Measurements from ENCODE around the gene CR1. TPM values are rescaled to one million over a fixed set of nuclear protein-coding genes. Genes with fewer than 3 reads are reported as not detected.
A peak's percentile ranks its signal among the peaks of the same experiment; 100 is the strongest.
"Not testable (repeated sequence)": the region's sequence is repeated elsewhere in the genome, so short reads cannot be mapped to it uniquely, and the experiment has no call there.

CR1 gene
- 31.2 TPM for total RNA-seq
- long read RNA-seq, partial matches to known transcripts, result 1 of 5 reads
- long read RNA-seq, other reads (novel, unspliced or antisense), result 4 of 5 reads

- DNase-seq (ENCODE audit: low spot score), result no peak
Measured at GRCh38 chr1:207495801-207496792, at the start of gene CR1. Gene CR1, plus strand, starts transcription at chr1:207496157. Its CDS starts 111 bp downstream, at chr1:207496268.

GRCh38 chr1:207453710-207454045 lies 42.3 kb upstream of the CR1 start:
- no peak for DNase-seq (ENCODE audit: low spot score)

GRCh38 chr1:207454046-207454964 lies 41.7 kb upstream of the CR1 start, which contains the start of gene CR2:
Gene CR2, plus strand, starts transcription at chr1:207454328. Its CDS starts 91 bp downstream, at chr1:207454419.
- DNase-seq (ENCODE audit: low spot score), result peak; percentile 88

- DNase-seq (ENCODE audit: low spot score), result no peak
Measured at GRCh38 chr1:207455183-207455754, 40.7 kb upstream of the CR1 start.

DNA sequence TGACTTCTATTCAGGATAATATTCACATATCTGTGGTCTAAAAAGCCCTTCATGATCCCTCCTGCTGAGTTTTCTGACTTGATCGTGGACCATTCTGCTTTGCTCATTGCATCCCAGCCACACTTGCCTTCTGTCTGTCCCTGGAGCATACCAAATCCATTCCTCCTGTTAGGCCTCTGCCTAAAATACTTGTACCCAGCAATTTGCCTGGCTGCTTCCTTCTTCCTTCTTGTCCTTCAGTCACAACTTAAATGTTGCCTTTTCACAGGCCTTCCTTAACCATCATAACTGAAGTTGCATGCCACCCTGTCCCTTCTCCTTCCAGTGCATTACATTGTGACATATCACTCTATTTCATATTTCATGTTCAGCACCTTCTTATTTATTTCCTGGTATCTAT lies 37.5 kb upstream of the CR1 start:
- DNase-seq (ENCODE audit: low spot score), result no peak

GRCh38 chr1:207459008-207459407 lies 36.9 kb upstream of the CR1 start:
- DNase-seq (ENCODE audit: low spot score), result no peak

GRCh38 chr1:207461649-207462048 lies 34.3 kb upstream of the CR1 start:
- no peak for DNase-seq (ENCODE audit: low spot score)

GRCh38 chr1:207462535-207462934 lies 33.4 kb upstream of the CR1 start:
- DNase-seq (ENCODE audit: low spot score), result no peak

- no peak for DNase-seq (ENCODE audit: low spot score)
Measured at GRCh38 chr1:207463021-207463420, 32.9 kb upstream of the CR1 start.

DNA sequence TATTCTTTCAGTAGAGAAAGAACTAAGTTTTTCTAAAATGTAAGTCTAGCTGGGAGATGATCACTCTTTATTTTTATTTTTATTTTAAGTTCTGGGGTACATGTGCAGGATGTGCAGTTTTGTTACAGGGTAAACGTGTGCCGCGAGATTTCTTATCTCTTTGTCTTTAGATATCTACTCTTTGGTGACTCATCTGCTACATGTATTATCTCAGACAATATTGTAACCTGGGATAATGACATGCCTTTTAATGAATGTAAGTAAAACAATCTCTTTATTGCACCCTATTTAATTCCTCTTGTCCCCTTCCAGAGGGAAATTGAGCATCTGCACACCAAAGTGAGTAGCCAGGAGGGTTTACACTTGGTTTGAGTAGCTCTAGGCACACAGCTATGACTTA lies 32.4 kb upstream of the CR1 start:
- no peak for DNase-seq (ENCODE audit: low spot score)

GRCh38 chr1:207470927-207471326 lies 25.0 kb upstream of the CR1 start:
- DNase-seq (ENCODE audit: low spot score), result no peak

- no peak for DNase-seq (ENCODE audit: low spot score)
Measured at GRCh38 chr1:207474210-207474609, 21.7 kb upstream of the CR1 start.

DNA sequence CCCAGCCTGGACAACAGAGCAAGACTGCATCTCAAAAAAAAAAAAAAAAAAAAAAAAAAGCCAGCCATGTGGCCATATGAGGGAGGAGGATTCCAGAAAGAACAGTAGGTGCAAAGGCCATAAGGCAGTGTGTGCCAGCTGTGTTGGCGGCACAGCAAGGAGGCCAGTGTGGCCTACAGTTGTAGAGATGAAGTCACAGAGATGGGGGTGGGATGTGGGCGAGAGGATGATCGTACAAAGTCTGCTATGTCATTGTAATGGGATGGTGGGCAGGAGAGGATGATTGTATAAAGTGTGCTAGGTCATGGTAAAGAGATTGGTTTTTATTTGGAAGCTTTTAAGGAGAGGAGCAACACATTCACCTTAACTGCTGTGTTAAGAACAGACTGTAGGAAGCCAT lies 9.8 kb upstream of the CR1 start:
- DNase-seq (ENCODE audit: low spot score), result no peak

GRCh38 chr1:207487636-207488035 lies 8.3 kb upstream of the CR1 start:
- no peak for DNase-seq (ENCODE audit: low spot score)

DNA sequence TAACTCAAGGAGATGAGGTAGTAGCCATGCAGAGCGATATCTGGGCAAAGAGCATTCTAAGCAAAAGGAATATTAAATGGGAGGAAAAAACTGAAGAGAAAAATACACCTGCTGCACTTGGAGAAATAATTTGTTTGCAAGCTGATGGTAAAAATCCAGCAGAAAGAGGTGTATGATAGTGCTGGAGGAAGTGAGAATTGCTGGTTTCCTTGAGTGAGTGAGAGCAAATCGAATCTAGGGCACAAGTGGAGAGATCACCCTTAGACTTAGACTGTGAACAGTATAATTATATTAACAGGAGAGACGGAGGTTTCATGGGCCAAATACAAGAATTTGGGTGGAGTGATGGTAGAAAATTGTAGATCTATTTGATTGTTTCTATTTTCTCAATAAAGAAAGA lies 2.7 kb upstream of the CR1 start:
- DNase-seq (ENCODE audit: low spot score), result no peak

DNA sequence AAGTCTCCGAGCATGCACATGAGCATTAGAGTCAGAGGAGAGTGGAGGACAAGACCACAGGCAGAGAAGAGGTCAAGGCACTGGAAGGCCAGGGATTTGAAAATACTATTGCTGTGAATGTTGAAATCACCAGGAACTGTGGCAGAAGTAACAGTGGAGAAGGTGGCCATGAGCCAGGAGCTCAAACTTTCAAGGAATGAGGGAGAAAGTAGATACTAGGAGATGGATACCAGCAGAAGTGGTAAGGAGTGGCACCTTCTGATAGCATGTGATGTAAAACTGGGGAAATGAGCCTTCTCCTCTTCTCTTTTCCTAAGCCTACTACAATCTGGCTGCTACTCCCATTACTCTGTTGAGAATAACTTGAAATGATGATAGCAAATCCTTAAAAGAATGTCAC lies 1.8 kb upstream of the CR1 start:
- DNase-seq (ENCODE audit: low spot score), result no peak

GRCh38 chr1:207495281-207495680 lies 676 bp upstream of the CR1 start:
- not testable (repeated sequence) for DNase-seq (ENCODE audit: low spot score)

- no peak for DNase-seq (ENCODE audit: low spot score)
Measured at GRCh38 chr1:207497941-207498340, 2.0 kb downstream of the CR1 start.

DNA sequence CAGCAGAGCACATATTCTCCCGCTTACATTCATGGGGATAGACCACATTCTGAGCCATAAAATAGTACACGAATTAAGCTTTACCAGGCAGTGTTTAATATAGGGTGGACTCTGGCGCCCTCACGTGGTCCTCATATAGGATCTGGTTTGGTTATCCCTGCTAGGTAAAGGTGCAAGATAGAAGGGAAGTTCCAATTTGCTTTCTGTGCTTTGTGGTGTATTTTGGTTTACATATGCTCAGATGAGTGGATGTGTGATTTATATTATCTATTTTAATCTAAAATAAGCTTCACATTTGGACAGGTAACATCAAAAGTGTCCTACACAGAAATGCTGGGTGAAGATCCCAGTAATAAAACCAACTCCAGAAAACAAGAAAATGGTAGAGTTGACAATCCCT lies 3.6 kb downstream of the CR1 start:
- DNase-seq (ENCODE audit: low spot score), result no peak

DNA sequence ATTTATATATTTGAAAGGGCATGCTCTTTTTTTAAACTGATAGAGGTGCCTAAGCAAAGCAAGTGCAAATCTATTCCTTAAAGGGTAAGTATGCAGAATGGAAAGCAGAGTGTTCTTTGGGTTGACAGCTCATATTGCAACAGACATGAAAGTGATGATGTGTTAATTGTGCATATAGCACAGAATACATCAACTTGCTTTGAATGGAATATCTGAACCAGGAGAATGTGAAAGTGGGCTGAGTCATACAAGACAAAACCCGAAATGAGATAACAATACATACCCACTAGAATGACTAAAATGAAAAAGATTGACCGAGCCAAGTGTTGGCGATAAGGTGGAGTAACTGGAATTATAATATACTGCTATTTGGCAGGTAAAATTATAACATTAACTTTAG lies 4.3 kb downstream of the CR1 start:
- no peak for DNase-seq (ENCODE audit: low spot score)

GRCh38 chr1:207501071-207501470 lies 5.1 kb downstream of the CR1 start:
- DNase-seq (ENCODE audit: low spot score), result no peak

Data from mesenteric fat pad (tissue), 1 donor.